HFFc6 (cell line): Measurements from ENCODE around the gene CMTR1. TPM values are rescaled to one million over a fixed set of nuclear protein-coding genes. Genes with fewer than 3 reads are reported as not detected.
A peak's percentile ranks its signal among the peaks of the same experiment; 100 is the strongest.
"Not testable (repeated sequence)": the region's sequence is repeated elsewhere in the genome, so short reads cannot be mapped to it uniquely, and the experiment has no call there.

Source experiments
- DNase-seq: peaks from one replicate; pipeline ENCODE4 v3.0.0-alpha.2; 2018
- H3K27ac Mint-ChIP-seq: 2 replicates; pipeline ENCODE4 v1.8.0; 2020; ENCODE audit warnings: mild to moderate bottlenecking, mixed read lengths
- H3K27me3 Mint-ChIP-seq: 2 replicates; pipeline ENCODE4 v1.8.0; 2021; ENCODE audit warnings: mild to moderate bottlenecking, moderate library complexity, mixed read lengths; ENCODE audit not compliant: insufficient read depth
- H3K36me3 Mint-ChIP-seq: 2 replicates; pipeline ENCODE4 v1.8.0; 2021; ENCODE audit warnings: low read depth, mixed read lengths
- H3K4me1 Mint-ChIP-seq: 2 replicates; pipeline ENCODE4 v1.8.0; 2020; ENCODE audit warnings: low read depth, mixed read lengths
- H3K4me3 Mint-ChIP-seq: 2 replicates; pipeline ENCODE4 v1.8.0; 2020; ENCODE audit warnings: mild to moderate bottlenecking, moderate library complexity, mixed read lengths
- H3K9me3 Mint-ChIP-seq: 2 replicates; pipeline ENCODE4 v1.8.0; 2020; ENCODE audit warnings: mild to moderate bottlenecking, mixed read lengths
- CTCF ChIP-seq: fragments of 200-600 bp; sonication (generic); IDR thresholded peaks from 2 replicates; pipeline ENCODE4 v1.5.0; 2021; ENCODE audit warnings: antibody characterized with exemption, mild to moderate bottlenecking
- total RNA-seq, 6 experiments: library from RNA; stranded (reverse); fragmentation: NEBNext Ultra II Directional; extraction: Animal tissue kit (Norgen Biotek cat#: 25700); gene quantifications; 2 replicates in 1 of 6; 3 replicates in 5 of 6; pipeline ENCODE4 v1.2.3, GENCODE V29; 2021

Gene CMTR1
- total RNA-seq, 6 experiments from 2014 or later = 36.1 to 42.2 (median 37.6) TPM

GRCh38 chr6:37393381-37393929 lies 39.6 kb upstream of the CMTR1 start:
- no peak overlapping the region for H3K27ac Mint-ChIP-seq
- TF ChIP-seq CTCF = no peak
- H3K9me3 Mint-ChIP-seq = no peaks in the 10 kb centered on the region
- peaks cover 6% of the 10 kb centered on the region; the same call in 1 of the 2 replicates for H3K27me3 Mint-ChIP-seq
- 0 out of 2 replicates have a peak, but pooled peaks cover 6% of the 10 kb centered on the region for H3K36me3 Mint-ChIP-seq
- no peak overlapping the region for H3K4me3 Mint-ChIP-seq
- no peaks in the 10 kb centered on the region for H3K4me1 Mint-ChIP-seq
- no peak for DNase-seq

GRCh38 chr6:37396571-37397180 lies 36.3 kb upstream of the CMTR1 start:
- Mint-ChIP-seq H3K4me1 (no peaks in the 10 kb centered on the region), H3K36me3 (no peaks in the 10 kb centered on the region), H3K4me3 (no peak overlapping the region), H3K27ac (no peak overlapping the region), H3K9me3 (no peaks in the 10 kb centered on the region), H3K27me3 (peaks cover 14% of the 10 kb centered on the region)
- DNase-seq = peak; percentile 3
- no peak for TF ChIP-seq CTCF

DNA sequence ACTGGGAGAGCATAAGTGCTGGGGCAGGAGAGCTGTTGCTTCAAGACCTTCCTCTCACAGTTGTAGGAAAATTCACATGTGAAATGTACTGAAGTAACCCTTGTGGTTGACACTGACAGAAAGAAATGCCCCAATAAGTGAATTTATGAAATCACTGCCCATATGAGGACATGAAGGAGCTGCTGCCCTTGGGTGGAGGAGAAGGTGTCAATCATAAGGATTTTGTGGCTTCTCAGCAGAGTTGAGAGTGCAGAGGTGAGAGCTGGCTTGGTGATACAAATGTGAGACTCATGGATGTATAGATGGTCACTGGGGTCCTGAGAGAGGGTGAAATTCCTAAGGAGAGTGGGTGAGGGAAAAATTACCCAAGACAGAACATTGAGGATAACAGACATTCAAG lies 33.9 kb upstream of the CMTR1 start:
- TF ChIP-seq CTCF = no peak
- Mint-ChIP-seq H3K4me1 (no peaks in the 10 kb centered on the region), H3K9me3 (no peaks in the 10 kb centered on the region), H3K27me3 (peaks cover 17% of the 10 kb centered on the region), H3K27ac (no peak overlapping the region), H3K4me3 (no peak overlapping the region), H3K36me3 (no peaks in the 10 kb centered on the region)
- DNase-seq = no peak

- no peak for DNase-seq
- Mint-ChIP-seq H3K36me3 (no peaks in the 10 kb centered on the region), H3K27ac (no peak overlapping the region), H3K4me1 (no peaks in the 10 kb centered on the region), H3K4me3 (no peak overlapping the region), H3K9me3 (no peaks in the 10 kb centered on the region), H3K27me3 (peaks cover 18% of the 10 kb centered on the region)
- TF ChIP-seq CTCF = no peak
Measured at GRCh38 chr6:37399795-37400490, 33.1 kb upstream of the CMTR1 start.

DNA sequence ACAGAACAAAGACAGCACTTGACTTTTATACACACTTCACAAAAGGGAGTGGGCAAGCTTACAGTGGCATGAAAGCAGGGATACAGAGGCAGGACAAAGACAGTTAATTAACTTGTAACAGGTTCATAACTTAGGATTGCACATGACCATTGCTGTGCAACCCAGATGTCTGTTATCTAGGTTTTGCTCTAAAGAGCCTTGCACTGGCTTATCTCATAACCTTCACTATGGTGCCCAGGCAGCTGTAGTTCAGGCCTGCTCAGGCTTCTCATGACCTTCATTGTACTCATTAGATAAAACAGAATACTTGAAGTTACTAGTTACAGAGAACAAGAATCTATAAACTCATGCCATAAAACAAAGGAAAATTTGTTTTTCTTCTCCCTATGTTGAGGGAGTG lies 31.4 kb upstream of the CMTR1 start:
- H3K4me3 Mint-ChIP-seq, H3K36me3 Mint-ChIP-seq, H3K27ac Mint-ChIP-seq, DNase-seq, H3K9me3 Mint-ChIP-seq, H3K4me1 Mint-ChIP-seq: not testable (repeated sequence)
- peaks cover 20% of the 10 kb centered on the region for H3K27me3 Mint-ChIP-seq

DNA sequence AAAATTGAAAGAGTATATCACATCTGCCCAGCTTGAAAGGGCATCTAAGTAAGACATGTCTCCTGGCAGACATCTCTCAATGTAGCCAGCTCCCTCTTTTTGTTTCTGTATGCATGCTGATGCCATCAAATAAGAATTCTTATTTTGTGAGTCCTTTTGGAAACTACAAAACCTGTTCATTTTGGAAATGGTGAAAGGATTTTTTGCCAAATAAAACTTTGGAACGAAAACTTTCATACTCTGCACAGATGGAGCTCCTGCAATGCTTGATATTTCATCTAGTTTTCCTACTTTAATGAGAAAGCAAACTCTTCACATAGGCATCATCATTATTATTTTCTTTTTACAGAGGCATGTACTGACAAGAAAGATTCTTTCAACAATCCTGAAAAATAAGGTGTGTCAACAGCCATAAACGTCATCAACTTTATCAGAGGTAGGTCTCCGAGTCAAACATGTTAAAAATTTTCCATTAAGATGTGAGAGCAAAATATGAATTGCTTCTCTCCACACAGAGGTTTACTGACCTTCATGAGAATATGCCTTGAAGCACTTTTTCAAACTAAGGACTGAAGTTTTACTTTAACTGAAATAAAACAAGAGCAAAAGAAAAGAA lies 26.2 kb upstream of the CMTR1 start:
- Mint-ChIP-seq H3K27me3 (peaks cover 18% of the 10 kb centered on the region), H3K4me3 (no peak overlapping the region), H3K9me3 (no peaks in the 10 kb centered on the region), H3K36me3 (no peaks in the 10 kb centered on the region), H3K4me1 (no peaks in the 10 kb centered on the region), H3K27ac (no peak overlapping the region)
- DNase-seq = no peak
- no peak for TF ChIP-seq CTCF
